ENCODE data around the gene SLC35A5. TPM values are rescaled to one million over a fixed set of nuclear protein-coding genes. Genes with fewer than 3 reads are reported as not detected.
A peak's percentile ranks its signal among the peaks of the same experiment; 100 is the strongest.

SLC35A5 gene
- total RNA-seq, 1 experiment from 2014 or later = 81.3 TPM

- DNase-seq (ENCODE audit: low read depth) = peak; percentile 46
Observed at GRCh38 chr3:112623213-112623612, 61.4 kb downstream of the SLC35A5 start.

GRCh38 chr3:112623717-112624116 is 61.9 kb downstream of the SLC35A5 start:
- peak; percentile 72 for DNase-seq (ENCODE audit: low read depth)

- no peak for DNase-seq (ENCODE audit: low read depth)
Observed at GRCh38 chr3:112627419-112627818, 65.6 kb downstream of the SLC35A5 start.

GRCh38 chr3:112627919-112628466 is 66.1 kb downstream of the SLC35A5 start:
- DNase-seq (ENCODE audit: low read depth) = no peak

GRCh38 chr3:112629425-112629824 is 67.6 kb downstream of the SLC35A5 start:
- peak; percentile 92 for DNase-seq (ENCODE audit: low read depth)

GRCh38 chr3:112631257-112631656 is 69.4 kb downstream of the SLC35A5 start:
- no peak for DNase-seq (ENCODE audit: low read depth)

GRCh38 chr3:112632596-112632995 is 70.8 kb downstream of the SLC35A5 start:
- peak; percentile 93 for DNase-seq (ENCODE audit: low read depth)

GRCh38 chr3:112633191-112633590 is 71.3 kb downstream of the SLC35A5 start:
- peak; percentile 55 for DNase-seq (ENCODE audit: low read depth)

GRCh38 chr3:112633757-112634156 is 71.9 kb downstream of the SLC35A5 start:
- DNase-seq (ENCODE audit: low read depth) = peak; percentile 81

GRCh38 chr3:112634786-112635541 is 73.1 kb downstream of the SLC35A5 start:
- DNase-seq (ENCODE audit: low read depth) = peak; percentile 89

Other genes with a start within 250 kb of the SLC35A5 start
- 0.15 and 0.20 TPM in 2 replicates for gene CD200, start 228.9 kb upstream of the SLC35A5 start, total RNA-seq (2014; rRNA removed; shearing (Covaris generic))
- gene BTLA, start 62.6 kb upstream of the SLC35A5 start, total RNA-seq (2014; rRNA removed; shearing (Covaris generic)) = not detected in 2 replicates
- gene ATG3, start 83 bp upstream of the SLC35A5 start, total RNA-seq (2014; rRNA removed; shearing (Covaris generic)) = 123 and 145 TPM in 2 replicates
- gene CCDC80, start 79.1 kb downstream of the SLC35A5 start, total RNA-seq (2014; rRNA removed; shearing (Covaris generic)) = 136 and 288 TPM in 2 replicates

Data from M059J (cell line).